GM21529 (cell line): ENCODE measurements around the gene LGR6.

Experiments used
- ATAC-seq: cut with Tn5 transposase; IDR thresholded peaks from one replicate; pipeline ENCODE4 v1.9.1; 2021; ENCODE audit not compliant: unreplicated experiment

LGR6 gene

GRCh38 chr1:202199040-202199889, 5.7 kb downstream of the LGR6 start:
- ATAC-seq = no peak

DNA sequence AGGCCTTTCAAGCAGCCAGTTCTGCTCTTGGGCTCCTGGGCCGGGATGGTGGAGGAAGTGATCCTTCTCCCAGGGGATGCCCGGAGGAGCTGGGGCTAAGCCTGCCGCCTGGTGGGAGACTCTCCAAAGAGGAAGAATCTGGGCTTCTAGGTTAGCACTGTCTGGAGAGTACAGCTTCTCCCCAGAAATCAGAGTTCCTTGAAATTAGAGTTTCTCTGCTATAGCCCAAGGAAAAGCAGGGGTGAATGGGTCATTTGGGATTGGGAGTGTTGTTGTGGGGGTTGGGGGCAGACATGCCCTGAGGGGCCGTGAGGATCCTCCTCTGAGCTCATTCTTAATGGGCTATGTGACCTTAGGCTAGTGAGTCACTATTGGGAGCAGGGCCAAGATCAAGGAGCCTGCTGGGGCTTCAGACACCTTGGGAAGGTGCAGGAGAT, 6.5 kb downstream of the LGR6 start:
- ATAC-seq = no peak

DNA sequence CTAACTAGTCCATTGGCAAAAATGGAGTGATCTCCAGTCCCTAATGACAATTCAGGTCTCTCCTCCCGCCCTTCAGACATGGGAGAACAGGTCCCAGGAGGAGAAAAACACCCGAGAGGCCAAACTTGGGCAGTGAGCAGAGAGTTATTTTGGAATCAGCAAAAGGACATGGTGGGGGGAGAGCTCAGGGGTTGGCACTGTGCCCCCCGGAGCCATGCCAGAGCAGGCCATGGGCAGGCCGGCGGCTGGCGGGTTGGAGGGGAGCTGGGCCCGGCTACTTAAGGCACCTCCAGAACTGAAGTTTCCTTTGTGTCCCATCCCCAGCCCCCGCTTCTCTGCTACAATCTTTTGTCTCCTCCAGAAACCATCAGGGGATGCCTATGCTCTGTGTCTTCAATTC, 7.1 kb downstream of the LGR6 start:
- ATAC-seq = no peak

DNA sequence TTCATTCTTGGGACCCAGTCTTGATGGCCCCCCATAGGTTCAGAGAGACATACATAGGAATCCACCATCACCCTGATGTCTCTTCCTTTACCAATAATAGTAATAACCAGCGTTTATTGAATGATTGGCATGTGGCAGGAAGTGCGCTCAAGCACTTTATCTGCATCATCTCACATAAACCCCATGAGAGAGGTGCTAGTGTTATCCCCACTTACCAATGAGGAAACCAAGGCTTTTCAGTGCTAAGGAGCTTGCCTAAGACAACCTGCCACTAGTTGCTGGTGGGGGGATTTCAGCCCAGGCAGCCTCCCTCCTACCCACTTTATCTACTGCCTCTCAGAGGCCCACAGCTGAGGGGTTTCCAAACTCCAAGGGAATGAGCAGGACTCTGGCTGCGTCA, 7.7 kb downstream of the LGR6 start:
- no peak for ATAC-seq

- no peak for ATAC-seq
Measured at GRCh38 chr1:202201971-202202370, 8.4 kb downstream of the LGR6 start.

DNA sequence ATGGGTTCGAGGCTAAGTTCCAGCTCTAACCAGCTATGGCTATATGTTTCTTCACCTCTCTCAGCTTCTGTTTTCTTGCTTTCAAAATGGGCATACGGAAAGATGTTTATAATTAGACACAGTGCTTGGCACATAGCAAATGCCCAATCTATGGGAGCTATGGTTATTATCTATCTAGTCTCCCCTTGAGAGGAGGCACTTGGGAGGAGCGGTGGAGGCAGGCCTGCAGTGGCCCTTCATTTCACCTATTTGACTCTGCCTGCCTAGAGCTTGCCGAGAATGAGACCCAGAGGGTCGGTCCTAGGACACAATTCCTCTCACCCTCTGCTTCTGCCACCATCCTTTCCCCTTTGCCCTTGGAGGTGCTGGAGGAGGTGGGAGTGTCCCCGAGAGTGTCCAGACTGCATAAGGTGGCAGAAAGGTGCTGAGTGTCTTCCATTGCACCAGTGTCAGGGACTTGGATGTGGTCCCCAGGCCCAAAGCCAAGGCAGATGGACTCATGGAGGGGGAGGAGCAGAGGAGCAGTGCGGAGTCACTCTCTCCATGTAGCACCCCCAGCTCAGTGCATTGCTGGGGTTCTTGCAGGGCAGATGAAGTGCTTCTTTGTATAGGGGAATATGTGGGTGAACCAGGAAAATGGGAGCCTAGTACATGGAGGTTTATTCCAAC, 9.0 kb downstream of the LGR6 start:
- ATAC-seq = no peak

DNA sequence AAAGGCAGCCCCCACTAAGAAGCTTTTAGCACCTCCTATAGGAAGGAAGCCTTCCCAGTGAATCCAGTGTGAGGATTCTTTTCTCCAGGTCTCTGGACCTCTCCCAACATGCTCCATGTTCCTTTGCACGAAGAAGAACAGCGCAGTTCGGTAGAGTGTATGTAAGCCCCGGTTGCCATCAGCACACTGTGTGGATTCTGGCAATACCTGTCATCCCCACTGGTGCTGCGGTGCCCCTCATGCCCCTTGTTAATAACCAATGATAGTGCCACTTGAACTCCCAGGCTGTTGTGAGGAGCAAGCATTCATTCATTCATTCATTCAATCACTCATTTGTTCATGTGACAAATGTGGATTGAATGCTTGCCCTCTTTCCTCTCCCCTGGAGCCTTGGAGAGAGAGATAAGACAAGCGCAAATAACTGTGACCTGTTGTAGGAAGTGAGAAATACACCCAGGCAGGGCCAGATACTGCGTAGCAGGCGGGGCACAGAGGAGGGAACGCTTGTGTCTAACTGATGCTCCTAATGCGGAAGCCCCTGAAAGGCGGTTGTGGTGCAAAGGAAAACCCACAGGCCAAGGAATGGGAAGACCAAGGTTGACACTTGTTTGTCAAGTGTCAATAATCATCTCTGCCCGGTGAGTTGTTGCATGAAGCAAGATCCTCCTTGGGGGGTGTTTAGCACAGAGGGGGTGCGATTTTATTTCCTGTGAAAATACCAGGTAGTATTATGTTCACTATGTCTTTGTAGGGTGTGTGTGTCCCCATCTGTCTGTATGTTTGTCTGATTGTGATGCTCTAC, 9.8 kb downstream of the LGR6 start:
- no peak for ATAC-seq

- no peak for ATAC-seq
Measured at GRCh38 chr1:202204065-202204464, 10.5 kb downstream of the LGR6 start.

DNA sequence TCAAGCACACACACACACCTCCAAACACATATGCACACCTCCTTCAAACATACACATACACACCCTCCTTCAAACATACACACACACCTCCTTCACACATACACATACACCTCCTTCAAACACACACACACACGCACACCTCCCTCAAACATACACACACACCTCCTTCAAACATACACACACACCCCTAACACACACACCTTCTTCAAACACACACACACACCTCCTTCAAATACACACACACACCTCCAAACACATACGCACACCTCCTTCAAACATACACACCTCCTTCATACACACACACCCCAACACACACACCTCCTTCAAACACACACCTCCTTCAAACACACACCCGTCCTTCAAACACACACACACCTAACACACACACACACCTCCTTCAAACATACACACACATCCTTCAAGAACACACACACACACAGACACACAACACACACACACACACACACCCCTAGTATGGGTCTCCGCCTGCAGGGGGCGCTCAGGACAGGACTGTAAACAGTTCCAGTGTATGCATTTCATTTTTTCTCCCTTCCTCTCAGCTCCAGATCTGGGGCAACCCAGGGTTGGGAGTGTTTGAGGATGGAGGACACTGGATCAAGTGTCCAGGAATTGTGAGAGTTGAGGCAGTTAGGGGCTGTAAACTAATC, 12.1 kb downstream of the LGR6 start:
- ATAC-seq = no peak

DNA sequence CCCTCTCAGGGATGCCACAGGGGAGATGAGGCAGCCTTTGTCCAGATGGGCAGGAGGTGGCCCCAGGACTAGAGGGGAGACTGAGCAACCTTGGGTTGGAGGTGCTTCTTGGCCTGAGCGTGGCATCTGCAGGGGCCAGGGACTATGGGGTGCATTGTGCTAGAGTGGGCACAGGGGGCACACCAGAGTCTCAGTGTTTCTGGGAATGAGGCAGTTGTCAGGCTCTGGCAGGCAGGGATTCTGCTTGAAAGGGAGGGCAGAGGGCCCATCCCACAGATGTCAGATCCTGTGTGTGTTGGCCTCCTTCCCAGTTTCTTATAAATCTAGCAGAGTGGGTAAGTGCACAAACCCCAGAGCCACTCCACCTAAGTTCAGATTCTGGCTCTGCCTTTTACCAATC, 13.7 kb downstream of the LGR6 start:
- ATAC-seq = no peak

- no peak for ATAC-seq
Measured at GRCh38 chr1:202208351-202208857, 14.8 kb downstream of the LGR6 start.

DNA sequence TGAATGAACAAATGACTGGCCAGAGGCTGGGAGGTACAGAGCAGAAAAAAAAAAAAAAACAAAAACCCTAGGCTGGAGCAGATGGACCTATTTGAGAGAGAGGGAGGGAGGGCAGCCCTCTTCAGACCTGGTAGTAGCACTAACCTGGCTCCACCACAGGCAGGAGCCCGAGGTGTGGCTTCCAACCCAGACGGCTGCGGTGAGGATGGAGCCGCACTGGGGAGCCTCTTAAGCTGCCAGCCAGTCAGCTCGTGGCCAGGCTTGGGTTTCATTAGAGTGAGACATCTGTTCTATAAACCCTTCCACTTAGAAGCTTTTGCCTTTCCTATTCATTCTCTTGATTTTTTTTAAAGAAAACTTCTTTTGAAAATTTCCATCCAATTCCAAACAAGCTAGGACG, 16.8 kb downstream of the LGR6 start:
- no peak for ATAC-seq

DNA sequence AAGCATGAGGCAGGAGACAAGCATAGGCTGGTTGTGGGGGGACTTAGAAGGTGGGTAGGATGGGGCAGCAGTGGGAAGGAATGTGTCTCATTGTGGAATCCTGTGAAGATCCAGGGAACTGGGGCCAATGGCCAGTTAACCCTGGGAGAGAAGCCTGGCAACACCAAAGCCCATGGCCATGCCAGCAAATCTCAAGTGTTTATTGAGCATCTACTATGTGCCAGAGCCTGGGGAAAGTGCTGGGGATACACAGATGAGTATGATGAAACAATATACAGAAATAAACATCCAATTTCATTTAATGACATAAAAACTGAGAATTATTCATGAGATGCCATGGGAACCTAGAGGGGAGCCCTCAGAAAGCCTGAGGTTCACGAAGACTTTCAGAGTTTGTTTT, 17.4 kb downstream of the LGR6 start:
- no peak for ATAC-seq

DNA sequence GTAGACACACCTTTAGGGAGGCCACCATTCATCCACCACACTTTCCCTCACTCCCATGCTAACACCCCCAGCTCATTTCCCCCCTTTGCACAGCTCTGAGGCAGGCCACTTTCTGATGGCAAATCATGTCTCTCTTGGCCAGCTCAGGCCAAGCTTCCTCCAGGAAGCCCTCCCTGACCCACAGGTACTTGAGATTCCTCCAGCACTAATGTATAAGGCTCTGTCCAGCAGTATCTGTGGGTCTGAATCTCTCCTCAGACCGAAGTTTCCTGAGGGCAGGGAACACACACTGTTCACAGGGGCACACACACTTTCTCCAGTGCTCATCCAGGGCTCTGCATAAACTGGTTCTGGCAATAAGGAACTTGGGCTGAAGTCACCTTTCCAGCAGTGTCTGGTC, 19.2 kb downstream of the LGR6 start:
- ATAC-seq = no peak

GRCh38 chr1:202213361-202214088, 19.9 kb downstream of the LGR6 start:
- no peak for ATAC-seq

DNA sequence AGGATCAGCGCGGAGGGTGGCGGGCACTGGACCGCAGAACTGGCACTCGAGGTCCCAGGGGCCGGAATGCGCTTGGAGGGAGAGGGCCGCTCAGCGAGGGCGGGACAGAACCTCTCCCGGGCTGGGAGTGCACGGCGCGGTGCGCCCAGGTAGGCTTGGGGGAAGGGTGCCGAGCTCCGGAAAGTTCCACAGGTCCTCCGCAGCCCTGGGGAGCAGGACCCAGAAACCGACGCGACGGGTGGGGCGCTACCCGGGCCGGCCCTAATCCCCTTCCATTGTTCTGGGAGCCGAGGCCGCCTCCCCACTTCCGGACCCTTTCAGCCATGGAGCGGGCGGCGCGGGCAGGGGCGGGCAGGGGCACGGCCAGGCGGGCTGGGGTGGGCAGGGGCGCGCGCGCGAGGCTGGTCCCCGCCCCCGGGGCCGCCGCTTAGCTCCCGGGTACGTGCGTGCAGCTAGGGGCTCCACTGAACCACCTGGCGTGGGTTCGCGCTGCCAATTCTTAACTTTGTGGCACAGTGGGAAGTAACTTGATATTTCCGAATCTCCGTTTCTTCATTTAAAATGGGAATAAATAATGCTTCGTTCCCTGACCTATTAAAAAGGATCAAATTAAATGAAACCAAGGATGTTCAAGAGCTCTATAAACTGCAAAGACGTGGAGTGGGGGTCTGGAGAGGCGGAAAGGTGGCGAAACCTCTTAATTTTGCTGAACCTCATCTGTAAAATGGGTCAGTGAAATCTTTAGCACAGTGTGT, 20.7 kb downstream of the LGR6 start:
- ATAC-seq = no peak

DNA sequence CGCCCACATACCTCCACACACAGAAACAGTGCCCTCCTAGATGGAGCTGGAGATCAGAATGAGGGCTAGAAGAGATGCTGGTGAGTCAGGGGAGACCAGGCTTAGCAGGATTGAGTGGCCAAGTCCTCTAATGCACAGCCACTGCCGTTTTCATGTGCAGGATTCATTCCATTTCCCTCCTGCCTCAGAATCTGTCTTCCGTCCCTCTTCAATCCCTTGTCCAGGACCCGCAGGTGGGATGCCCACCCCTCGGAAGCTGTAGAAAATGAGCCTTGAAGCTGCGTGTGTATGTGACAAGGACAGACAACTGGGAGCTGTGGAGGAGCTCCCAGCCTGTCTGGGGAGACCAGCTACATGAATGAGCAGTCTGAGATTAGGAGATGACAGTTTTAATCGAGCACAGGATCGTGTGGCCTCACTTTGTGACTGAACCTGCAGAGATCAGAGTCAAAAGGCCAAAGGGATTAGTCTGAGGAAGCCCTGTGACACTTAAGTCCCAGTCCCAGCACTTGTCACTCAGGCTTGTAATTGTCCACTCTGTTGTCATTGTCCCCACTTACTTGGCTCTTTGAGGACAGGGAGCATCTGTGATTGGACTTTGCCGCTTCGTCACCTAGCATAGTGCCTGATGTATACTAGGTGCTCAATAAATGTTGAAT, 22.0 kb downstream of the LGR6 start:
- no peak for ATAC-seq

GRCh38 chr1:202216691-202217090, 23.1 kb downstream of the LGR6 start:
- no peak for ATAC-seq

DNA sequence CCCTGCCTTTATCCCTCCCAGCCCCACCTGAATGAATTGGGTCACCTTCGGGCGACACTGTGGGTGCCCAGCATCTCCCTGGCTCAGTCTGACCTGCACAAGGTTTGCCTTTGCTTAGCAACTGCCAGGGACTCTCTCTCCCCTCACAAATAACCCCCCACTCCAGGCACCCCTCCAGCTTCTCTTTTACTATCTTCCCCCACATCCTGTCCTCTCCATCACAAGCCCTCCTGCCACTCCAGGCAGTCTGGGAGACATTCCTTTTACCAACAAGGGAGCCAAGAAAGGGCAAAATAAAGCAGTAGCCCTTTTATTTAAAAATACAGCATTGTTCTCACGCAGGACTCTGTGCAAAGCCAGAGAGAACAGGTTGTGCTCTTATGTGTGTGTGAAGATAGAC, 23.9 kb downstream of the LGR6 start:
- ATAC-seq = no peak
